Fibroblast of skin of left biceps (primary cell): ENCODE measurements around the gene TESK2.
"Not testable (repeated sequence)": the region's sequence is repeated elsewhere in the genome, so short reads cannot be mapped to it uniquely, and the experiment has no call there.

Source experiments
- DNase-seq, 2 experiments: peaks; one replicate each; pipeline ENCODE4 v3.0.0-alpha.2; 2013; ENCODE audit warnings: low read depth in 2 of 2

Gene TESK2

GRCh38 chr1:45473302-45473701, 17.7 kb downstream of the TESK2 start:
- no peak for DNase-seq

GRCh38 chr1:45470306-45470798, 20.6 kb downstream of the TESK2 start:
- DNase-seq = no peak

GRCh38 chr1:45467353-45467752, 23.6 kb downstream of the TESK2 start:
- DNase-seq = not testable (repeated sequence)

- DNase-seq = no peak
These were observed 25.7 kb downstream of the TESK2 start for GRCh38 chr1:45465277-45465676.

- DNase-seq = no peak
These were observed 32.1 kb downstream of the TESK2 start for GRCh38 chr1:45458894-45459293.

- DNase-seq = no peak
These were observed 34.4 kb downstream of the TESK2 start for GRCh38 chr1:45456531-45456930.

GRCh38 chr1:45455162-45455561, 35.8 kb downstream of the TESK2 start:
- no peak for DNase-seq

- DNase-seq = no peak
These were observed 36.5 kb downstream of the TESK2 start for GRCh38 chr1:45454464-45454863.

GRCh38 chr1:45452503-45452902, 38.5 kb downstream of the TESK2 start:
- DNase-seq = no peak

- DNase-seq = no peak
These were observed 42.6 kb downstream of the TESK2 start for GRCh38 chr1:45448357-45448756.

GRCh38 chr1:45446950-45447672, 43.9 kb downstream of the TESK2 start:
- no peak for DNase-seq

GRCh38 chr1:45446530-45446929, 44.4 kb downstream of the TESK2 start:
- no peak for DNase-seq

GRCh38 chr1:45444609-45445131, 46.3 kb downstream of the TESK2 start:
- DNase-seq = no peak

- DNase-seq = no peak
These were observed 47.1 kb downstream of the TESK2 start for GRCh38 chr1:45443580-45444446.

- DNase-seq = peak; percentile 35
These were observed 48.7 kb downstream of the TESK2 start for GRCh38 chr1:45442272-45442671.

- no peak for DNase-seq
These were observed 53.6 kb downstream of the TESK2 start for GRCh38 chr1:45437323-45437722.

GRCh38 chr1:45430490-45430889, 60.5 kb downstream of the TESK2 start:
- no peak for DNase-seq

GRCh38 chr1:45429561-45430159, 61.3 kb downstream of the TESK2 start:
- DNase-seq = no peak

GRCh38 chr1:45423906-45424678, 66.9 kb downstream of the TESK2 start:
- DNase-seq = no peak

- no peak for DNase-seq
These were observed 69.0 kb downstream of the TESK2 start for GRCh38 chr1:45421935-45422334.

GRCh38 chr1:45414746-45415145, 76.2 kb downstream of the TESK2 start:
- no peak for DNase-seq
